ENCODE results near the gene DUSP10. TPM values are rescaled to one million over a fixed set of nuclear protein-coding genes. Genes with fewer than 3 reads are reported as not detected.

Gene DUSP10
- total and polyA plus RNA-seq, 2 of the 13 experiments (the other 11 are each of a cell fraction or from before 2014, with no cell fraction given): 2.1 to 4.4 TPM

DNA sequence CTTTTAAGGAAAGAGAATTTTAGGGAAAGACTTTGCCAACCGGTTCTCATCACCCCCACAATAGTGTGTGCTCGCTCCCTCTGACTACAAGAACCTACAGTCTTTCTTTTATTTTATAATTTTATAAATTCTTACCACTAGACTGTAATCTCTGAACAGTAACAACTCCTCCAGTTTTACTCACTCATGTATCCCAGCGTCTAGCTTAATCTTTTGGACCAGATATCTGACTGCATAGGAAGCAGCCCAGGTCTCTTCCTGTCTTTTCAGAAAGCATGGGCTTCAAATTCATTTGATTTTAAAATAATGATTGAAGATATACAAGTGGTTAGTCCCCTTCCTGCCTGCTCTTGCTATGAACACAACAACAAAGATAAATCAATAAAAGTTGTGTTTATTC, 19.0 kb upstream of the DUSP10 start (continued):
- TF ChIP-seq, protein P1, sequence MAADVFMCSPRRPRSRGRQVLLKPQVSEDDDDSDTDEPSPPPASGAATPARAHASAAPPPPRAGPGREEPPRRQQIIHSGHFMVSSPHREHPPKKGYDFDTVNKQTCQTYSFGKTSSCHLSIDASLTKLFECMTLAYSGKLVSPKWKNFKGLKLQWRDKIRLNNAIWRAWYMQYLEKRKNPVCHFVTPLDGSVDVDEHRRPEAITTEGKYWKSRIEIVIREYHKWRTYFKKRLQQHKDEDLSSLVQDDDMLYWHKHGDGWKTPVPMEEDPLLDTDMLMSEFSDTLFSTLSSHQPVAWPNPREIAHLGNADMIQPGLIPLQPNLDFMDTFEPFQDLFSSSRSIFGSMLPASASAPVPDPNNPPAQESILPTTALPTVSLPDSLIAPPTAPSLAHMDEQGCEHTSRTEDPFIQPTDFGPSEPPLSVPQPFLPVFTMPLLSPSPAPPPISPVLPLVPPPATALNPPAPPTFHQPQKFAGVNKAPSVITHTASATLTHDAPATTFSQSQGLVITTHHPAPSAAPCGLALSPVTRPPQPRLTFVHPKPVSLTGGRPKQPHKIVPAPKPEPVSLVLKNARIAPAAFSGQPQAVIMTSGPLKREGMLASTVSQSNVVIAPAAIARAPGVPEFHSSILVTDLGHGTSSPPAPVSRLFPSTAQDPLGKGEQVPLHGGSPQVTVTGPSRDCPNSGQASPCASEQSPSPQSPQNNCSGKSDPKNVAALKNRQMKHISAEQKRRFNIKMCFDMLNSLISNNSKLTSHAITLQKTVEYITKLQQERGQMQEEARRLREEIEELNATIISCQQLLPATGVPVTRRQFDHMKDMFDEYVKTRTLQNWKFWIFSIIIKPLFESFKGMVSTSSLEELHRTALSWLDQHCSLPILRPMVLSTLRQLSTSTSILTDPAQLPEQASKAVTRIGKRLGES (CRISPR knock-in tag; IDR thresholded peaks at IDR 0.05; ENCODE audit: borderline replicate concordance): no peak
- TF ChIP-seq ZSCAN29 (CRISPR knock-in tag; conservative IDR thresholded peaks at IDR 0.05): no peak
- no peak for TF ChIP-seq SETDB1 (CRISPR knock-in tag; IDR thresholded peaks at IDR 0.05; ENCODE audit: borderline replicate concordance)
- TF ChIP-seq, protein P2, sequence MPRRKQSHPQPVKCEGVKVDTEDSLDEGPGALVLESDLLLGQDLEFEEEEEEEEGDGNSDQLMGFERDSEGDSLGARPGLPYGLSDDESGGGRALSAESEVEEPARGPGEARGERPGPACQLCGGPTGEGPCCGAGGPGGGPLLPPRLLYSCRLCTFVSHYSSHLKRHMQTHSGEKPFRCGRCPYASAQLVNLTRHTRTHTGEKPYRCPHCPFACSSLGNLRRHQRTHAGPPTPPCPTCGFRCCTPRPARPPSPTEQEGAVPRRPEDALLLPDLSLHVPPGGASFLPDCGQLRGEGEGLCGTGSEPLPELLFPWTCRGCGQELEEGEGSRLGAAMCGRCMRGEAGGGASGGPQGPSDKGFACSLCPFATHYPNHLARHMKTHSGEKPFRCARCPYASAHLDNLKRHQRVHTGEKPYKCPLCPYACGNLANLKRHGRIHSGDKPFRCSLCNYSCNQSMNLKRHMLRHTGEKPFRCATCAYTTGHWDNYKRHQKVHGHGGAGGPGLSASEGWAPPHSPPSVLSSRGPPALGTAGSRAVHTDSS (CRISPR knock-in tag; conservative IDR thresholded peaks at IDR 0.05): no peak

DNA sequence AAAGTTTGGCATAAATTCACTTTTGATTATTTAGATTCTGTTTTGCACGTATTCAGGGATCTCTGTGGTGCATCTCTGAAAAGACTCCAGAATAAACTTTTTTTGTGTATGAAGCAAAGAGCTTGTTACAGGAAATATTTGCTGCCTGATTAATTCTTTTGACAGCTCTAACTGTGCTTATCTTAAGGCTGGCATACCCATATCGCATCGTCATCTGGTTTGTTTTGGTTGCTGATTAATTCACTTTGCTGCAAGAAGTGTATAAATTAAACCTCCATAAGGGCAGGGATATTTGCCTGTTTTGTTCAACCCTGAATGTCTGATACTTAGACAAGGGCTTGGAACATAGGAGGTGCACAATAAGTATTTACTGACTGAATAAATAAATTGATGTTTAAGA, 17.5 kb upstream of the DUSP10 start:
- H3K4me1 ChIP-seq (ENCODE audit: insufficient read depth, low read length): no peaks in the 10 kb centered on the region
- 29% methylated on average over 3 of the region's 3 CpGs for WGBS (ENCODE audit: low lambda C conversion rate)
- H3K27ac ChIP-seq (ENCODE audit: extremely low read length, insufficient read depth, low read length): no peak overlapping the region
- in situ Hi-C loops (cut with HindIII; ENCODE audit: extremely low pct_ligation_motif_present, low pct_unique_long_range_greater_than_20kb) (no loop called here), intact Hi-C loops (cut with micrococcal nuclease; ENCODE audit: unreplicated experiment) (no loop called here)
- ATAC-seq (no peak), DNase-seq (ENCODE audit: low spot score) (no peak), FAIRE-seq (no peak)
- H2AFZ ChIP-seq (ENCODE audit: low read length): no peak overlapping the region
- H3K4me2 ChIP-seq (ENCODE audit: low read depth, low read length): no peak overlapping the region
- BruUV-seq (replicated peaks): no TSS peak
- H3K27me3 ChIP-seq (ENCODE audit: control insufficient read depth in 1 of 2, insufficient read depth in 2 of 2, low read length in 2 of 2): no peaks in the 10 kb centered on the region
- no peak overlapping the region for H3K9ac ChIP-seq (ENCODE audit: insufficient read depth, low read depth, low read length)
- no peaks in the 10 kb centered on the region for H3K9me3 ChIP-seq (ENCODE audit: low read length)
- POLR2A ChIA-PET: no interaction called here
- H3K4me3 ChIP-seq (replicated peaks in 1 of 3; ENCODE audit: insufficient read depth in 1 of 3, low read depth in 2 of 3, low read length in 3 of 3): no peak overlapping the region
- H3K79me2 ChIP-seq (ENCODE audit: insufficient read depth, low read length): no peaks in the 10 kb centered on the region
- H4K20me1 ChIP-seq (ENCODE audit: insufficient read depth, low read length): no peaks in the 10 kb centered on the region
- H3K36me3 ChIP-seq (replicated peaks in 1 of 2; ENCODE audit: control insufficient read depth in 1 of 2, insufficient read depth in 2 of 2, low read length in 2 of 2): no peaks in the 10 kb centered on the region
- CTCF ChIA-PET (ENCODE audit: low intra/inter-chr PET ratio, low total read pairs): no interaction called here
- TF ChIP-seq, protein P3, sequence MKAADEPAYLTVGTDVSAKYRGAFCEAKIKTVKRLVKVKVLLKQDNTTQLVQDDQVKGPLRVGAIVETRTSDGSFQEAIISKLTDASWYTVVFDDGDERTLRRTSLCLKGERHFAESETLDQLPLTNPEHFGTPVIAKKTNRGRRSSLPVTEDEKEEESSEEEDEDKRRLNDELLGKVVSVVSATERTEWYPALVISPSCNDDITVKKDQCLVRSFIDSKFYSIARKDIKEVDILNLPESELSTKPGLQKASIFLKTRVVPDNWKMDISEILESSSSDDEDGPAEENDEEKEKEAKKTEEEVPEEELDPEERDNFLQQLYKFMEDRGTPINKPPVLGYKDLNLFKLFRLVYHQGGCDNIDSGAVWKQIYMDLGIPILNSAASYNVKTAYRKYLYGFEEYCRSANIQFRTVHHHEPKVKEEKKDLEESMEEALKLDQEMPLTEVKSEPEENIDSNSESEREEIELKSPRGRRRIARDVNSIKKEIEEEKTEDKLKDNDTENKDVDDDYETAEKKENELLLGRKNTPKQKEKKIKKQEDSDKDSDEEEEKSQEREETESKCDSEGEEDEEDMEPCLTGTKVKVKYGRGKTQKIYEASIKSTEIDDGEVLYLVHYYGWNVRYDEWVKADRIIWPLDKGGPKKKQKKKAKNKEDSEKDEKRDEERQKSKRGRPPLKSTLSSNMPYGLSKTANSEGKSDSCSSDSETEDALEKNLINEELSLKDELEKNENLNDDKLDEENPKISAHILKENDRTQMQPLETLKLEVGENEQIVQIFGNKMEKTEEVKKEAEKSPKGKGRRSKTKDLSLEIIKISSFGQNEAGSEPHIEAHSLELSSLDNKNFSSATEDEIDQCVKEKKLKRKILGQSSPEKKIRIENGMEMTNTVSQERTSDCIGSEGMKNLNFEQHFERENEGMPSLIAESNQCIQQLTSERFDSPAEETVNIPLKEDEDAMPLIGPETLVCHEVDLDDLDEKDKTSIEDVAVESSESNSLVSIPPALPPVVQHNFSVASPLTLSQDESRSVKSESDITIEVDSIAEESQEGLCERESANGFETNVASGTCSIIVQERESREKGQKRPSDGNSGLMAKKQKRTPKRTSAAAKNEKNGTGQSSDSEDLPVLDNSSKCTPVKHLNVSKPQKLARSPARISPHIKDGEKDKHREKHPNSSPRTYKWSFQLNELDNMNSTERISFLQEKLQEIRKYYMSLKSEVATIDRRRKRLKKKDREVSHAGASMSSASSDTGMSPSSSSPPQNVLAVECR (CRISPR knock-in tag; IDR thresholded peaks at IDR 0.05; ENCODE audit: borderline replicate concordance): no peak
- TF ChIP-seq, protein P4, sequence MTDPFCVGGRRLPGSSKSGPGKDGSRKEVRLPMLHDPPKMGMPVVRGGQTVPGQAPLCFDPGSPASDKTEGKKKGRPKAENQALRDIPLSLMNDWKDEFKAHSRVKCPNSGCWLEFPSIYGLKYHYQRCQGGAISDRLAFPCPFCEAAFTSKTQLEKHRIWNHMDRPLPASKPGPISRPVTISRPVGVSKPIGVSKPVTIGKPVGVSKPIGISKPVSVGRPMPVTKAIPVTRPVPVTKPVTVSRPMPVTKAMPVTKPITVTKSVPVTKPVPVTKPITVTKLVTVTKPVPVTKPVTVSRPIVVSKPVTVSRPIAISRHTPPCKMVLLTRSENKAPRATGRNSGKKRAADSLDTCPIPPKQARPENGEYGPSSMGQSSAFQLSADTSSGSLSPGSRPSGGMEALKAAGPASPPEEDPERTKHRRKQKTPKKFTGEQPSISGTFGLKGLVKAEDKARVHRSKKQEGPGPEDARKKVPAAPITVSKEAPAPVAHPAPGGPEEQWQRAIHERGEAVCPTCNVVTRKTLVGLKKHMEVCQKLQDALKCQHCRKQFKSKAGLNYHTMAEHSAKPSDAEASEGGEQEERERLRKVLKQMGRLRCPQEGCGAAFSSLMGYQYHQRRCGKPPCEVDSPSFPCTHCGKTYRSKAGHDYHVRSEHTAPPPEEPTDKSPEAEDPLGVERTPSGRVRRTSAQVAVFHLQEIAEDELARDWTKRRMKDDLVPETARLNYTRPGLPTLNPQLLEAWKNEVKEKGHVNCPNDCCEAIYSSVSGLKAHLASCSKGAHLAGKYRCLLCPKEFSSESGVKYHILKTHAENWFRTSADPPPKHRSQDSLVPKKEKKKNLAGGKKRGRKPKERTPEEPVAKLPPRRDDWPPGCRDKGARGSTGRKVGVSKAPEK (CRISPR knock-in tag; IDR thresholded peaks at IDR 0.05; ENCODE audit: borderline replicate concordance): no peak
- no peak for TF ChIP-seq TCF12 (IDR thresholded peaks at IDR 0.05)
- no peak for TF ChIP-seq TCF12 (CRISPR knock-in tag; IDR thresholded peaks at IDR 0.05)
- no peak for TF ChIP-seq ZNF264 (CRISPR knock-in tag; IDR thresholded peaks at IDR 0.05)
- TF ChIP-seq, protein P5, sequence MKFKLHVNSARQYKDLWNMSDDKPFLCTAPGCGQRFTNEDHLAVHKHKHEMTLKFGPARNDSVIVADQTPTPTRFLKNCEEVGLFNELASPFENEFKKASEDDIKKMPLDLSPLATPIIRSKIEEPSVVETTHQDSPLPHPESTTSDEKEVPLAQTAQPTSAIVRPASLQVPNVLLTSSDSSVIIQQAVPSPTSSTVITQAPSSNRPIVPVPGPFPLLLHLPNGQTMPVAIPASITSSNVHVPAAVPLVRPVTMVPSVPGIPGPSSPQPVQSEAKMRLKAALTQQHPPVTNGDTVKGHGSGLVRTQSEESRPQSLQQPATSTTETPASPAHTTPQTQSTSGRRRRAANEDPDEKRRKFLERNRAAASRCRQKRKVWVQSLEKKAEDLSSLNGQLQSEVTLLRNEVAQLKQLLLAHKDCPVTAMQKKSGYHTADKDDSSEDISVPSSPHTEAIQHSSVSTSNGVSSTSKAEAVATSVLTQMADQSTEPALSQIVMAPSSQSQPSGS (CRISPR knock-in tag; IDR thresholded peaks at IDR 0.05): no peak
